ENCODE measurements around the gene PTPN12.
"Not testable (repeated sequence)": the region's sequence is repeated elsewhere in the genome, so short reads cannot be mapped to it uniquely, and the experiment has no call there.

PTPN12 gene

DNA sequence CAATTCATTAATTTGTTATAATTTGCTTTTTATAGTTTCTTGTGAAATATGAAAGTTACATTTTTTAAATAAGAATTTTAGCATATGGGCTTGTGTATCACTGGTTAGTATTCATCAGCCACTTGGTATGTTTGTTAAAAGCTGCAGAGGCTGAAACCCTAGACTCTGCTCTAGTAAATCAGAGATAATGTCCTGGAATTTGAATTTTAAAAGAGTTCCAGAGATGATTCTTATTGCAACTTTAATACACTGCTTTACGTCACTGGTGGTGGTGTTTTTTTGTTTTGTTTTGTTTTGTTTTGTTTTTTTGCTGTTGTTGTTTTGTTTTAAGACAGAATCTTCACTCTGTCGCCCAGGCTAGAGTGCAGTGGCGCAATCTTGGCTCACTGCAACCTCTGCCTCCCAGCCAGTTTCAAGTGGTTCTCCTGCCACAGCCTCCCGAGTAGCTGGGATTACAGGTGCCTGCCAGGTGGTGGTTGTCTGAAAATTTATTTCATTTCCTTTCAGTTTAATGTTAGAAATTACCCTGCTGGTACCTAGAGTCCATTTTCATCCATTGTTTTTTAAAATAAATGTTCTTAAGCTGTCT lies 43.8 kb downstream of the PTPN12 start:
- no peak for DNase-seq

DNA sequence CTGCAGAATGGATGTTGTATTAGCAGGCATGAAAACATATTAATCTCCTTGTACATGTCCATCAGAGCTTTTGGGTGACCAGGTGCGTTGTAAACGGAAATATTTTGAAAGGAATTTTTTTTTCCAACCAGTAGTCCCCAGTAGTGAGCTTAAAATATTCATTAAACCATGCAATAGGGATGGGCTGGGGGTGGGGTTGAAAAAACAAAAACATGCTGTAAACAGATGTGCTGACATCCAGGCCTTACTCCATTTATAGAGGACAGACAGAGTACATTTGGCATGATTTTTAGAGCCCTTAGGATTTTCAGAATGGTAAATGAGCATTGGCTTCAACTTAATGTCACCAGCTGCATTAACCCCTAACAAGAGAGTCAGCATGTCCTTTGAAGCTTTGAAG lies 50.2 kb downstream of the PTPN12 start:
- no peak for DNase-seq

- no peak for DNase-seq
Measured at GRCh38 chr7:77600952-77601351, 63.9 kb downstream of the PTPN12 start.

DNA sequence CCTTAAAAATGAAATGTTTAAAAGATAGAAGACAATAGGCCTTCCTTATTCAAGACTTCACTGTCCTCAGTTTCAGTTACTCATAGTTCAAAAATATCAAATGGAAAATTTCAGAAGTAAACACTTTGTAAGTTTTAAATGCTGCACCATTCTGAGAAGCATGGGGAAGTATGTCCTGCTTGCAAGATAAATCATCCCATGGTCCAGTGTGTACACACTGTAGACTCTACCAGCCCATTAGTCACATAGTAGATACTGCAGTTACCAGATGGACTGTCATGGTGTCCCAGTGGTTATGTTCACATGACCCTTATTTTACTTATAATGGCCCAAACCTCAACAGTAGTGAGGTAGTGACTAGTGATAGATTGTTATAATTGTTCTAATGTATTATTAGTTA lies 69.5 kb downstream of the PTPN12 start:
- no peak for DNase-seq

GRCh38 chr7:77619314-77619713 lies 82.2 kb downstream of the PTPN12 start:
- DNase-seq: no peak

GRCh38 chr7:77626586-77627308 lies 89.7 kb downstream of the PTPN12 start:
- DNase-seq: no peak

GRCh38 chr7:77627309-77627676 lies 90.2 kb downstream of the PTPN12 start:
- no peak for DNase-seq

GRCh38 chr7:77629797-77630196 lies 92.7 kb downstream of the PTPN12 start:
- DNase-seq: no peak

DNA sequence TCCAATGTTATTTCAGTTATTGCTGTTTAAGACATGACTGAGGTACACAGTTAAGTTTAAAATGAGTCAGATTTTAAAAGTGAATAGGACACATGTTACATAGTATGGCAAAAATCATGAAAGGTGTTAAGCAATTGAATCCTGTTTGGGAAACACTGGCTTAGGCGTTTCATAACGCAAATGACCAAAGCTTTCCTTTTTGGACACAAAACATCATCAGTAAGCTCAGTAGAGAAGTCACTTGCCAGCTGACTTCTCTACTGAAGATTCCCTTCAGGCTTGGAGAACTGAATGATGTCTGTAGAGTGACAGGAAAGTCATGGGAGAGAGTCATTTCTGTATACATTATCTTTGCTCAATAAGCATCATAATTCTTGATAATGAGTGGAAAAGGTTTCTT lies 94.7 kb downstream of the PTPN12 start:
- DNase-seq: no peak

DNA sequence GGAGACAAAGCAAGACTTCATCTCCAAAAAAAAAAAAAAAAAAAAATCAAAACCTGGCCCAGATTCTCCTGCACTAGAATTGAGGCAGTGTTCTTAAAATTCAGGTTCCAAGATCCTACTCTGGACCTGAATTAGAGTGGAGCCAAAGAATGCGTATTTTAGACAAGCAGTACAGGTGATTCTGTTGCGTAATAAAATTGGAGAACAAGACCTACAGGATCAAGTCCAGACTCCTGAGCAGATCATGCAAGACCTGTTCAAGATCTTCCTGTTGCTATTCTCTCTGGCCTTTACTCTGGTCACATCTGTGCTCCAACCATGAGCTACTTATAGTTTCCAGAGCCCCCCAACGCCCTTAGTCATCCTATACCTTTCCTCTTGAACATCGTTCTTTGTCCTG lies 107.7 kb downstream of the PTPN12 start:
- DNase-seq: no peak

DNA sequence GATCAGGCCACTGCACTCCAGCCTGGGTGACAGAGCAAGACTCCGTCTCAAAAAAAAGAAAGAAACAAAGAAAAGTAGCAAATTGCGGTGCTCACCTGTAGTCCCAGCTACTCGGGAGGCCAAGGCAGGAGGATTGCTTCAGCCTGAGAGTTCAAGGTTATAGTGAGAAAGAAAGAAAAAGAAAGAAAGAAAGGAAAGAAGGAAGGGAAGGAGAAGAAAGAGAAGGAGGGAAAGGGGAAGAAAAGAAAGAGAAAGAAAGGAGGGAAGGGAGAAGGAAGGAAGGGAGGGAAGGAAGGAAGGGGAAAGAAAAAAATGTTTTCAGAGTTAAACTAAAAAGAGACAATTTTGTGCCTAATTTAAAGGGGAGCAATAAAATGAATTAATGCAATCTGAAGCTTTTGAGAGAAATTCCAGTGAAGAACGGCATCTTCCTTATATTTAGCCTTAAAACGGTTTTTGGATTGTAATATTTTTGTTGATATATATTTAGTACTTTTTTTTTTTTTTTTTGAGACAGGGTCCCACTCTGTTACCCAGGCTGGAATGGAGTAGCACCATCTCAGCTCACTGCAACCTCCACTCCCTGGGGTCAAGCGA lies 111.7 kb downstream of the PTPN12 start:
- DNase-seq: no peak

DNA sequence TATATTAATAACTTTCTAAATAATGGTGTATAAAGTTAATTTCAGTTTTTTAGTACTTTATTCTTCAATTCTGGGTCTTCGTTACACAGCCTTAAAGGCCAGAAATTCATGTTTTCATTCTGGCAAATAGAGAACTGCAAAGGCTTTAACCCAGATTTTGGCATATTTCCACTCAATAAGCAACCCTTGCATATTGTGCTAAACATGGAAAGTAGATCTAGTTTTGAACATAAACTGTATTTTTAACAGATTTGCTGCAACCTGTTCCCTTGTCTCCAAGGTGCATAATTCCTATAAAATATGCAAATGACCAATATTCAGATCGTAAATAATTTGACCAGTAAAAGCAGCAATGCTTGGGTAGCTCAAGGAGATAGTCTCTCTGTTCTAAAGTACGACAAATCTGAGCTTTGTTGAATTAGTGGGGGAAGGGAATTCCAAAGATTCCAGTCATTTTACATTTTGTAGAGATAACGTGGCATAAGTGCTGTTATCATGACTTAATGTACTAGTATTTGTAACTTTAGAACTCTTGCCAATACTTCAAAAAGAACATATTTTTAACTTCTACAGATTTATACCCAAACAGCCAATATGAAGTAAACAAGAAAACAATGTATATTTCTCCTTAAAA lies 112.7 kb downstream of the PTPN12 start:
- no peak for DNase-seq

DNA sequence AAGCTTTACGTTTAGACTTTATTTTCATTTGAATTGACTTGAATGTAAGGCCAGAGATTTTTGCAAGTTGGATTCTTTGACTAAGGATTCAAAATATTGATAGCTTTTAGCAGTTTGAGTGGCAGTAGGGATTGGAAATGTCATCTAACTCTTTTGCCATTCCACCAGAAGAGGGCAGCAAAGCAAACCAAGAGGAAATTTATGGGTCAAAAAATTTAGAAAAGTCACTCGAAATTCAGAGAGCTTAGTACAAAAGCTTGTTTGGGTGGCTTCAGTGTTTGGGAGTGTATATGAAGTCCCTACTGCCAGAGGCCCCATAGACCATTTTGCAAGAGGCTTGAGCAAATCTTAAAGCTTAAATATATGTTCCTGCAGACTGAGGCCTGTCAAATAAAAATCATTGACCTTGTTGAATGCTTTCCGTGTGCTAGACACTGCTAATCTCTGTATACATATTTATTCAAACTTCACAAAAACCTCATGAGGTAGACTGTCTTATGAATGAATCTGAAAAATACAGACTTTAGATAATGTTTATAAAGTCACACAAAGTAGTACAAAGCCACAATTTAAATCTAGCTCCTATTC lies 114.6 kb downstream of the PTPN12 start:
- DNase-seq: no peak

DNA sequence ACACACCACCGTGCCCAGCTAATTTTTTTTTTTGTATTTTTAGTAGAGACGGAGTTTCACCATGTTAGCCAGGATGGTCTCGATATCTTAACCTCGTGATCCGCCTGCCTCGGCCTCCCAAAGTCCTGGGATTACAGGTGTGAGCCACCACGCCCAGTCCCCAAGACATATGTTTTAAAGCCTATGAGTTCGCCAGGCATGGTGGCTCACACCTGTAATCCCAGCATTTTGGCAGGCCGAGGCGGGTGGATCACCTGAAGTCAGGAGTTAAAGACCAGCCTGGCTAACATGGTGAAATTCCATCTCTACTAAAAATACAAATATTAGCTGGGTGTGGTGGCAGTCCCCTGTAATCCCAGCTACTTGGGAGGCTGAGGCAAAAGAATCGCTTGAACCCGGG lies 115.7 kb downstream of the PTPN12 start:
- not testable (repeated sequence) for DNase-seq

DNA sequence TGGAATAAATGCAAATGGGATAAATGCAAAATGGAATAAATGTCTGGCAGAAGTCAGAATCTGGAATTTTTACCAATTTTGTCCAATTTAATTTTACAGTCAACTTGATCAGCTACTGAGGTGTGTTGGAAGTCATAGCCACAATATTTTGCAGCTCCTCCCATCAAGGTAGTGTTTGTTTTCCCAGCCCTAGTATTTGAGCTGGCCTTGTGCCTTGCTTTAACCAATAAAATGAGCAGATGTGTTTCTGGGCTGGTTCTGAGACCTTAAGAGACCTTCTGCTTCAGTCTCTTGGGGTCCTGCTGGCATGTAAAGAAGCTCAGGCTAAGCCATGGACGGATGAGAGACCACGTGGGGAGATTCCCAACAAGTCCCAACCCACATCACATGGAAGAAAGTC lies 116.5 kb downstream of the PTPN12 start:
- no peak for DNase-seq

- no peak for DNase-seq
Measured at GRCh38 chr7:77655356-77655755, 118.3 kb downstream of the PTPN12 start.

GRCh38 chr7:77655836-77656455 lies 118.9 kb downstream of the PTPN12 start:
- no peak for DNase-seq

- DNase-seq: no peak
Measured at GRCh38 chr7:77657427-77658224, 120.5 kb downstream of the PTPN12 start.

- DNase-seq: no peak
Measured at GRCh38 chr7:77658928-77659327, 121.8 kb downstream of the PTPN12 start.

DNA sequence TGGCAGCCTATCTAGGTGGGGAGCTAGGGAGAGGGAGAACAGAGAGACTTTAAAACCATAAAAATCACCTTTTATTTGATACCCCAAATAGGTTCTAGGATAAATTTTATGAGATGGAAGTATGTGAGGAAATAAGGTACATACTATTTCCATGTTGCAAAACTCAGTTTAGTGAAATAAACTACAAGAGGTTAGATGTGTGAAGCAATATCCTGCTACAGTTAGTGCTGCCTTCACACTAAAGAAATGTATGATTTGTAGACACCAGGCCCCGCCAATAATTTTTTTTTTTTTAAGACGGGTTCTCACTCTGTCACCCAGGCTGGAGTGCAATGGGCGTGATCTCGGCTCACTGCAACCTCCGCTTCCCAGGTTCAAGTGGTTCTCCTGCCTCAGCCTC lies 124.7 kb downstream of the PTPN12 start:
- DNase-seq: no peak

GRCh38 chr7:77662869-77663268 lies 125.8 kb downstream of the PTPN12 start:
- DNase-seq: no peak

DNA sequence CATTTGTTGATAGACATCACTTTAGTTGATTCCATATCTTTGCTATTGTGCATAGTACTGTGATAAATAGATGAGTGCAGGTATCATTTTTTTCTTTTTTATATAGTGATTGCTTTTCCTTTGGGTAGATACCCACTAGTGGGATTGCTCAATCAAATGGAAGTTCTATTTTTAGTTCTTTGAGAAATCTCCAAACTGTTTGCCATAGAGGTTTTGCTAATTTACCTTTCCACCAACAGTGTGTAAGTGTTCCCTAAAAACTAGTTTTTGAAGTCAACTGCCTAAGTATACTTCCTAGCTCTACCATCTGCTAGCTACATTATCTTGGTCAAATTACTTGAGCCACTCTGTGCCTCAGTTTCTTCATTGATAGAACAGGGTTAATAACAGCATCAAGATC lies 127.6 kb downstream of the PTPN12 start:
- DNase-seq: no peak
